Spleen (tissue), 7 donors: Measurements from ENCODE around the gene ZNF148.

Source experiments
- CTCF ChIP-seq, 11 experiments: fragments of 200-600 bp in 7 of 11; fragments of 450-650 bp in 4 of 11; sonication (generic) in 4 of 11; IDR thresholded peaks in 8 of 11; conservative IDR thresholded peaks in 3 of 11; 1 replicate in 7 of 11; 2 replicates in 4 of 11; pipeline versions ENCODE4 v1.4.0 to v1.8.0; 2016 to 2021; ENCODE audit warnings: antibody characterized with exemption in 11 of 11, inconsistent platforms in 4 of 11, mild to moderate bottlenecking in 1 of 11
- POLR2A ChIP-seq, 3 donors: fragments of 450-650 bp; IDR thresholded peaks; one replicate each; pipeline ENCODE4 v1.5.1; 2017; ENCODE audit warnings: antibody characterized with exemption in 3 of 3, mild to moderate bottlenecking in 1 of 3
- POLR2AphosphoS5 ChIP-seq, 3 donors: sonication (generic); formaldehyde crosslinking; IDR thresholded peaks; one replicate each; pipeline ENCODE4 v1.5.1; 2017; ENCODE audit warnings: antibody characterized with exemption in 3 of 3
- donor health status: DM: no; HTN: no; CAD: no; lungs with moderate emphysema.
- donor health status: DM: no; HTN: no; CAD: no.
- donor health status: DM: no; HTN: no; CAD: no.

- no peak for TF ChIP-seq CTCF (IDR thresholded peaks at IDR 0.05 in 8 of 11, conservative IDR thresholded peaks at IDR 0.05 in 3 of 11)
- TF ChIP-seq POLR2A (IDR thresholded peaks at IDR 0.05), result no peak
- no peak for TF ChIP-seq POLR2AphosphoS5 (IDR thresholded peaks at IDR 0.05)
Measured at GRCh38 chr3:125322917-125323316, 52.2 kb downstream of the ZNF148 start.
